ENCODE results near the gene NELFB.

DNA sequence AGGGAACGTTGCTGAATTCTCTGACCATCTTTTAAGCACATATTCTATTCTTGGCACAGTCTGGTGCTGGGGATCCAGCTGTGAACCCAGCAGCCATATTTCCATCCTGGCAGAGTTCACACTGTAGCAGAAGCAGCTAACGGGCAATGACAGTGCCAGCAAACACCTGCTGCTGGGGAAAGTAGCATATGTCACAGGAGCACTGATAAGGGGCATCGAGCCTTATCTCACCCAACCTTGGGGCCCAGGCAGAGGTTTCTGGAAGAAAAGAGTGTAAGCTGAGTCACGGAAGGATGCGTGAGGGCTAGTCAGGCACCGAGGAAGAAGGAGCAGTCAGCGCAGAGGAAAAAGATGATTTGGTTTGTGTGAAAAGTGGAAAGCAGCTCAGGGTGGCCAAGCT lies 48.5 kb upstream of the NELFB start:
- no peak for TF ChIP-seq POLR2A (IDR thresholded peaks at IDR 0.05)
- no peak for TF ChIP-seq CTCF (IDR thresholded peaks at IDR 0.05)

Measured in thyroid gland (tissue), 4 donors.